ENCODE measurements around the gene SLC30A2.

DNA sequence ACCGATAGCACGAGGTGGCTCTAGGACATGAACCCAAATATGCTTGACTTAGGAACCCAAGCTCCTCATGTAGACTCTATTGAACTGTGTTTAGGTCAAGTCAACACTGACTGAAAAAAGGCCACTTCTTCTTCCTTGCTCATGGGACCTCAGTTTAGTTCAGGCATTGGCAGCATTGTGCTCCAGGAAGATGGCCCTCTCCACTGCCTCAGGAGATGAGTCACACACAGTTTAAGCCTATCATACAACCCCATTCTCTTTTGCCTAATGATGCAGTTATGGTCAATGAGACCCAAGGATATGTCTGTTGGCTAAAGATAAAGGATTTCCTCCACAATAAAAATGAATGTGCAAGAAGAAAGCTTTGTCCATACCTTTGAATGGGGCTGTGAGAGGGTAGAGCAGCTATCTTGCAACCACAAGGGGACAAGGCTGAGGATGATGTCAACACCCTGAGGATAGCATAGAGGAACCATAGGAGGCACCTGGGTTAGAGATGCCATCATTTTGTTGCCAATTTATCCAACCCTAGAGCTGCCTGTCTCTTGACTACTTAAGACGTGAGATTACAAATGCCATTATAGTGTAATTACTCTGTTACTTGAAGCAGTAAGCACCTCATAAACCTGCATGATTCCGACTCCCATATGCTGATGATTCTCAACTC lies 24.5 kb upstream of the SLC30A2 start:
- TF ChIP-seq POLR2A (IDR thresholded peaks at IDR 0.05; ENCODE audit: low read length): peak; percentile 43
- no peak for TF ChIP-seq GATA1 (IDR thresholded peaks at IDR 0.05; ENCODE audit: low read depth, low read length)

Data from erythroblast (primary cell).